HEK293 (cell line): ENCODE measurements around the gene CTSE.

Experiments used
- MYNN ChIP-seq: fragments of 450-650 bp; formaldehyde crosslinking; IDR thresholded peaks from 2 replicates; pipeline ENCODE4 v1.5.1; 2016; ENCODE audit warnings: missing biosample characterization, missing genetic modification characterization, borderline replicate concordance
- PRDM10 ChIP-seq: fragments of 450-650 bp; formaldehyde crosslinking; IDR thresholded peaks from 2 replicates; pipeline ENCODE4 v1.5.1; 2016; ENCODE audit warnings: missing biosample characterization, missing genetic modification characterization
- REST ChIP-seq: fragments of 450-650 bp; formaldehyde crosslinking; IDR thresholded peaks from 2 replicates; pipeline ENCODE4 v1.5.1; 2016; ENCODE audit warnings: missing biosample characterization, missing genetic modification characterization
- TCF7L2 ChIP-seq: IDR thresholded peaks from 2 replicates; pipeline ENCODE4 v1.6.1; 2011; ENCODE audit warnings: low read depth, mild to moderate bottlenecking, inconsistent platforms, low read length, moderate library complexity, borderline replicate concordance
- YY1 ChIP-seq: fragments of 450-650 bp; formaldehyde crosslinking; IDR thresholded peaks from 2 replicates; pipeline ENCODE4 v1.5.1; 2018; ENCODE audit warnings: missing biosample characterization, missing genetic modification characterization
- ZBTB1 ChIP-seq: fragments of 450-650 bp; formaldehyde crosslinking; IDR thresholded peaks from 2 replicates; pipeline ENCODE4 v1.5.1; 2016; ENCODE audit warnings: missing biosample characterization, missing genetic modification characterization
- ZBTB7A ChIP-seq: fragments of 450-650 bp; formaldehyde crosslinking; IDR thresholded peaks from 2 replicates; pipeline ENCODE4 v1.5.1; 2016; ENCODE audit warnings: low read depth, missing biosample characterization, missing genetic modification characterization
- ZNF24 ChIP-seq: fragments of 450-650 bp; formaldehyde crosslinking; IDR thresholded peaks from 2 replicates; pipeline ENCODE4 v1.5.1; 2016; ENCODE audit warnings: missing biosample characterization, missing genetic modification characterization
- ZNF521 ChIP-seq: fragments of 450-650 bp; formaldehyde crosslinking; IDR thresholded peaks from 2 replicates; pipeline ENCODE4 v1.5.1; 2017; ENCODE audit warnings: missing biosample characterization, mild to moderate bottlenecking, missing genetic modification characterization
- TF ChIP-seq, protein P1 (sequence below): fragments of 450-650 bp; formaldehyde crosslinking; IDR thresholded peaks from 2 replicates; pipeline ENCODE4 v1.5.1; 2016; ENCODE audit warnings: missing biosample characterization, missing genetic modification characterization
- TF ChIP-seq, protein P2 (sequence below): fragments of 450-650 bp; formaldehyde crosslinking; IDR thresholded peaks from 2 replicates; pipeline ENCODE4 v1.5.1; 2016; ENCODE audit warnings: missing biosample characterization, missing genetic modification characterization
- TF ChIP-seq, protein P3 (sequence below): fragments of 450-650 bp; formaldehyde crosslinking; IDR thresholded peaks from 2 replicates; pipeline ENCODE4 v1.5.1; 2016; ENCODE audit warnings: missing biosample characterization, missing genetic modification characterization, low read depth
- TF ChIP-seq, protein P4 (sequence below): fragments of 450-650 bp; IDR thresholded peaks from 2 replicates; pipeline ENCODE4 v1.5.1; 2018; ENCODE audit warnings: missing biosample characterization, mild to moderate bottlenecking, missing genetic modification characterization

DNA sequence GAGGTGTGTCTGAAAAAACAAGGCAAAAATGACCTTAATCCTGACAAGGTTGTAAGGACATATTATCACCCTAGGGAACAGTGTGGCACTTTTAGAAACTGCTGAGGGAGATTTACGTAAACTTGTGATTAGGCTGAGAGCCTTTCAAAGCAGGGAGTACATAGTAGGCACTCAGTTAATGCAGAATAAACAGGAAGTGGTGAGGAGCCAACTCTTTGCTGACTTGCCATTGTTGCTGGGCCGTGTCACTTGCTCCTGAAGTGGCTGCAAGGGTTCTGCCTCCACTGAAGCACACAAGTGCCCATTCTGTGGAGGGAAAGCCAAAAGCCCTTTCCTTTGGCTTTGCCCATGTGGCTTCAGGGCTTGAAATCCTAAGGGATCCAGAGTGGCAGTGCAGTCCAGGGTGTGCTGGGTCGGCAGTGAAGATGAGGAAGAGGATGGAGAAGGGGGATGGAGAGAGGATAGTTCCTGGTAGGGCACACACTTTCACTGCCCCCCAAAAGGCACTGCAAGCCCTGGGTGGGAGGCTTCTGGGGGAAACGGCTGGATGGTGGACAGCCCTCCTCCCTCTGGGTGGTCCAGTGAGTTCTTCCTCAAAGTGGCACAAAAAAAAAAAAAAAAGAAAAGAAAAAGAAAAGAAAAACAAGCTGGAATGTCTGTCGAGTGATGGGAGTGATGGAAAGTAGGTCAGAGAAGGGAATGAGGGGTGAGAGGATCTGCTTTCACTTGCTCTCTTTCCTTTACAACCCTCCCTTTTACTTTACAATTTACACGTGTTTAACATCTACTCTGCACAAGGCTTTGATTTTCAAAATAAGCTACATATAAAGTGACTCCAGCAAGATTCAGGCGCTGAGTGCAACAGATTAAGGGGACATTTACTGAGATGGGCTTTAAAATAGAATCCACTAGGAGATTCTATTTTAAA lies 15.6 kb upstream of the CTSE start:
- TF ChIP-seq, protein P1, sequence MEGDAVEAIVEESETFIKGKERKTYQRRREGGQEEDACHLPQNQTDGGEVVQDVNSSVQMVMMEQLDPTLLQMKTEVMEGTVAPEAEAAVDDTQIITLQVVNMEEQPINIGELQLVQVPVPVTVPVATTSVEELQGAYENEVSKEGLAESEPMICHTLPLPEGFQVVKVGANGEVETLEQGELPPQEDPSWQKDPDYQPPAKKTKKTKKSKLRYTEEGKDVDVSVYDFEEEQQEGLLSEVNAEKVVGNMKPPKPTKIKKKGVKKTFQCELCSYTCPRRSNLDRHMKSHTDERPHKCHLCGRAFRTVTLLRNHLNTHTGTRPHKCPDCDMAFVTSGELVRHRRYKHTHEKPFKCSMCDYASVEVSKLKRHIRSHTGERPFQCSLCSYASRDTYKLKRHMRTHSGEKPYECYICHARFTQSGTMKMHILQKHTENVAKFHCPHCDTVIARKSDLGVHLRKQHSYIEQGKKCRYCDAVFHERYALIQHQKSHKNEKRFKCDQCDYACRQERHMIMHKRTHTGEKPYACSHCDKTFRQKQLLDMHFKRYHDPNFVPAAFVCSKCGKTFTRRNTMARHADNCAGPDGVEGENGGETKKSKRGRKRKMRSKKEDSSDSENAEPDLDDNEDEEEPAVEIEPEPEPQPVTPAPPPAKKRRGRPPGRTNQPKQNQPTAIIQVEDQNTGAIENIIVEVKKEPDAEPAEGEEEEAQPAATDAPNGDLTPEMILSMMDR (tag by site-specific recombination): no peak
- no peak for TF ChIP-seq REST (tag by site-specific recombination)
- TF ChIP-seq, protein P2, sequence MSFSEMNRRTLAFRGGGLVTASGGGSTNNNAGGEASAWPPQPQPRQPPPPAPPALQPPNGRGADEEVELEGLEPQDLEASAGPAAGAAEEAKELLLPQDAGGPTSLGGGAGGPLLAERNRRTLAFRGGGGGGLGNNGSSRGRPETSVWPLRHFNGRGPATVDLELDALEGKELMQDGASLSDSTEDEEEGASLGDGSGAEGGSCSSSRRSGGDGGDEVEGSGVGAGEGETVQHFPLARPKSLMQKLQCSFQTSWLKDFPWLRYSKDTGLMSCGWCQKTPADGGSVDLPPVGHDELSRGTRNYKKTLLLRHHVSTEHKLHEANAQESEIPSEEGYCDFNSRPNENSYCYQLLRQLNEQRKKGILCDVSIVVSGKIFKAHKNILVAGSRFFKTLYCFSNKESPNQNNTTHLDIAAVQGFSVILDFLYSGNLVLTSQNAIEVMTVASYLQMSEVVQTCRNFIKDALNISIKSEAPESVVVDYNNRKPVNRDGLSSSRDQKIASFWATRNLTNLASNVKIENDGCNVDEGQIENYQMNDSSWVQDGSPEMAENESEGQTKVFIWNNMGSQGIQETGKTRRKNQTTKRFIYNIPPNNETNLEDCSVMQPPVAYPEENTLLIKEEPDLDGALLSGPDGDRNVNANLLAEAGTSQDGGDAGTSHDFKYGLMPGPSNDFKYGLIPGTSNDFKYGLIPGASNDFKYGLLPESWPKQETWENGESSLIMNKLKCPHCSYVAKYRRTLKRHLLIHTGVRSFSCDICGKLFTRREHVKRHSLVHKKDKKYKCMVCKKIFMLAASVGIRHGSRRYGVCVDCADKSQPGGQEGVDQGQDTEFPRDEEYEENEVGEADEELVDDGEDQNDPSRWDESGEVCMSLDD (tag by site-specific recombination): no peak
- no peak for TF ChIP-seq YY1 (tag by site-specific recombination)
- TF ChIP-seq TCF7L2: no peak
- TF ChIP-seq MYNN (tag by site-specific recombination): no peak
- no peak for TF ChIP-seq PRDM10 (tag by site-specific recombination)
- no peak for TF ChIP-seq ZNF521
- TF ChIP-seq, protein P3, sequence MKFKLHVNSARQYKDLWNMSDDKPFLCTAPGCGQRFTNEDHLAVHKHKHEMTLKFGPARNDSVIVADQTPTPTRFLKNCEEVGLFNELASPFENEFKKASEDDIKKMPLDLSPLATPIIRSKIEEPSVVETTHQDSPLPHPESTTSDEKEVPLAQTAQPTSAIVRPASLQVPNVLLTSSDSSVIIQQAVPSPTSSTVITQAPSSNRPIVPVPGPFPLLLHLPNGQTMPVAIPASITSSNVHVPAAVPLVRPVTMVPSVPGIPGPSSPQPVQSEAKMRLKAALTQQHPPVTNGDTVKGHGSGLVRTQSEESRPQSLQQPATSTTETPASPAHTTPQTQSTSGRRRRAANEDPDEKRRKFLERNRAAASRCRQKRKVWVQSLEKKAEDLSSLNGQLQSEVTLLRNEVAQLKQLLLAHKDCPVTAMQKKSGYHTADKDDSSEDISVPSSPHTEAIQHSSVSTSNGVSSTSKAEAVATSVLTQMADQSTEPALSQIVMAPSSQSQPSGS (tag by site-specific recombination): no peak
- TF ChIP-seq ZNF24: no peak
- TF ChIP-seq ZBTB7A: no peak
- TF ChIP-seq, protein P4, sequence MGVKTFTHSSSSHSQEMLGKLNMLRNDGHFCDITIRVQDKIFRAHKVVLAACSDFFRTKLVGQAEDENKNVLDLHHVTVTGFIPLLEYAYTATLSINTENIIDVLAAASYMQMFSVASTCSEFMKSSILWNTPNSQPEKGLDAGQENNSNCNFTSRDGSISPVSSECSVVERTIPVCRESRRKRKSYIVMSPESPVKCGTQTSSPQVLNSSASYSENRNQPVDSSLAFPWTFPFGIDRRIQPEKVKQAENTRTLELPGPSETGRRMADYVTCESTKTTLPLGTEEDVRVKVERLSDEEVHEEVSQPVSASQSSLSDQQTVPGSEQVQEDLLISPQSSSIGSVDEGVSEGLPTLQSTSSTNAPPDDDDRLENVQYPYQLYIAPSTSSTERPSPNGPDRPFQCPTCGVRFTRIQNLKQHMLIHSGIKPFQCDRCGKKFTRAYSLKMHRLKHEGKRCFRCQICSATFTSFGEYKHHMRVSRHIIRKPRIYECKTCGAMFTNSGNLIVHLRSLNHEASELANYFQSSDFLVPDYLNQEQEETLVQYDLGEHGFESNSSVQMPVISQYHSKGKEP: no peak
- no peak for TF ChIP-seq ZBTB1 (tag by site-specific recombination)
